CMK (cell line): Measurements from ENCODE around the gene FER1L5.

Experiments used
- DNase-seq: peaks from one replicate; pipeline ENCODE4 v3.0.0-alpha.2; 2010; ENCODE audit warnings: low read depth

Gene FER1L5

DNA sequence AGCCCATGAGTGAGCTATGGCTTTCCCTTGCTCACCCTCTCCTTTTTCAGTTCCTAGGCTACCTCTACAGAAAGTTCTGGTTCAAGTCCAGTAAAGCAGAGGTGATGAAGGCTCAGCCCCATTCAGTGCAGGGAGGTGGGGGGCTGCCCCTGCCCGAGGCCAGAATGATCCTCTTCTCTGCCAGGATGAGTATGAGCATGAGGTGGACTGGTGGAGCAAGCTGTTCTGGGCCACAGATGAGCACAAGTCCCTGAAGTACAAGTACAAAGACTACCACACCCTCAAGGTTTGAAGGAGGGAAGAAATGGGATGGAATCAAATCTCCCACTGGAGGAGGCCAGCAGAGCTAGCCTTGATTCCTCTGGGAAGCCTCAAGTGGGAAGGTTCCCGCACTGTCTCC lies 54.9 kb downstream of the FER1L5 start:
- DNase-seq = no peak

DNA sequence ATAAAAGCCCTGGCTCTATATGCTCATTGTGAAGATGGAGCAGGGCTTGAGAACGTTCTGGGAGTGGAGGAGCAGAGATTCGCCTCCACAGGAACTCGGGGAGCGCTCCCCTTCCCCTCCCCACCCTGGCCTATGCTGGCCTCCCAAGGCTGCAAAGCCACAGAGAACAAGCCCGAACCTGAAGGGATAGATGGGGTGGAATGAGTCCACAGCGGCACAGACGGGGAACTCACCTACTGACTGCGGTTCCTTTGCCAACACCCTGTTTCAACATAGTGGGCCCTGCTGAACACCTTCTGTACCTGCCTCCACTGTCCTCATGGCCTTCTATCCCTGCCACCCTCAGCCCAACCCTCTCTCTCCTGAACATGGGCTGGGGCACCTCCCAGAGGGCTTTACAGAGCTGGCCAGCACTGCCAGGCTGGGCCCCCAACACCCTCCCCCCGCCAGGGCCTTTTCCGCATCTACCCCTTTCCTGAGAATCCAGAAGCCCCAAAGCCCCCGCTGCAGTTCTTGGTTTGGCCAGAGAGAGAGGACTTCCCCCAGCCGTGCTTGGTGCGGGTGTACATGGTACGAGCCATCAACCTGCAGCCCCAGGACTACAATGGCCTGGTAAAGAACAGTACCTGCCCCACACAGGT lies 55.8 kb downstream of the FER1L5 start:
- DNase-seq = no peak

GRCh38 chr2:96699021-96699420 lies 56.5 kb downstream of the FER1L5 start:
- no peak for DNase-seq

DNA sequence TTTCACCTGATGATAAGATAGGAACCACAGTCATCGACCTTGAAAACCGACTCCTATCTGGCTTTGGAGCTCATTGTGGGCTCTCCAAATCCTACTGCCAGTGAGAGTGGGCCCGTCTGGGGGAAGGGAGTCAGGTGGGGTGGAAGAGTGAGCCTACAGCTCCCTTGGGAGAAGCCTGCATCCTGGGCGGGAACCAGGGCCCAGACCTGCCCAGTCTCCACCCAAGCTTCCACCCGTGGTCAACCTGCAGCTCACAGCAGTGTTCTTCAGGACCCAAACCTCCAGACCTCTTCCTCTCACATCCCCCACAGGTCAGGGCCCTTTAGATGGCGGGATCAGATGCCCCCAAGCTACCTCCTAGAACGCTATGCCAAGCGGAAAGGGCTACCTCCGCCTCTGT lies 57.1 kb downstream of the FER1L5 start:
- no peak for DNase-seq

- DNase-seq = no peak
These were observed 57.5 kb downstream of the FER1L5 start for GRCh38 chr2:96700086-96700485.

DNA sequence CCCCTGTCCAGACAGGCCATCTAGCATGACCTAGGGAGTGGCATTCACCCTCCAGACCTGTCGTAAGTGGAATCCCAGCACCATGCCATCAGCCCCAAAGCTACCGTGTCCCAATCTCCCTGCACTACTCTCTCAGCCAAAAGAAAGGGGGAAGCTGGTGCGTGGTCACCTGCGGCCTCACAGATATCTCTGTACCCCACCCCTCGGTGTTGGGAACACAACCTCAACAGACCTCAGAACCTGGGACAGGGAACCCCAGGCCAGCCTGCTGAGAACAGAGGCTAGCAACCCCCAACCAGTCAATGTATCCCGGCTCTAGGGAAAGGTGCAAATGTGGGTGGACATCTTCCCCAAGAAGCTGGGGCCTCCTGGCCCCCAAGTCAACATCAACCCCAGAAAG lies 59.1 kb downstream of the FER1L5 start:
- DNase-seq = no peak

DNA sequence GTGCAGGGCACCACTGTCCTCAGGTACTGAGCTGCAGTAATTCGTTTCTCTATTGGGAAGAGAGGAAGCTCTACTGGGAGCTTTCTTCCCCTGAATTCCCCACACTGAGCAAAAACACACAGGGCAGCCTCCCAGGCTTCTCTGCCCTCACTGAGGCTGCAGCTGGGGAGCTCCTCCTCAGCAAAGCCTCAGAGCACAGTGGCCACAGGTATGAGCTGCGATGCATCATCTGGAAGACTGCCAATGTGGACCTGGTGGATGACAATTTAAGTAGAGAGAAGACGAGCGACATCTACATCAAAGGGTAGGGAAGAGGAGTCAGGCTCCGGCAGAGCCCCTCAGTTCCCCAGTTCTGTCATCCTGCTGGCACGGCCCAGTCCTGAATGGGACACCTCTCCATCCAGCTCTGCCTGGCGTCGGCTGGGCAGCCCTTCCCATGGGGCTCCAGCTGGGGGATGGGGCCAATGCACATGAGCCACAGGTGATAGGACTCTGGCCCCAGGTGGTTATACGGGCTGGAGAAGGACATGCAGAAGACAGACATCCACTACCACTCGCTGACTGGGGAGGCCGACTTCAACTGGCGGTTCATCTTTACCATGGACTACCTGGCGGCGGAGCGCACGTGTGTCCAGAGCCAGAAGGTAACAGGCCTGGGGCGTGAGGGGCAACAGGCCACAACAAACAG lies 59.7 kb downstream of the FER1L5 start:
- DNase-seq = no peak

DNA sequence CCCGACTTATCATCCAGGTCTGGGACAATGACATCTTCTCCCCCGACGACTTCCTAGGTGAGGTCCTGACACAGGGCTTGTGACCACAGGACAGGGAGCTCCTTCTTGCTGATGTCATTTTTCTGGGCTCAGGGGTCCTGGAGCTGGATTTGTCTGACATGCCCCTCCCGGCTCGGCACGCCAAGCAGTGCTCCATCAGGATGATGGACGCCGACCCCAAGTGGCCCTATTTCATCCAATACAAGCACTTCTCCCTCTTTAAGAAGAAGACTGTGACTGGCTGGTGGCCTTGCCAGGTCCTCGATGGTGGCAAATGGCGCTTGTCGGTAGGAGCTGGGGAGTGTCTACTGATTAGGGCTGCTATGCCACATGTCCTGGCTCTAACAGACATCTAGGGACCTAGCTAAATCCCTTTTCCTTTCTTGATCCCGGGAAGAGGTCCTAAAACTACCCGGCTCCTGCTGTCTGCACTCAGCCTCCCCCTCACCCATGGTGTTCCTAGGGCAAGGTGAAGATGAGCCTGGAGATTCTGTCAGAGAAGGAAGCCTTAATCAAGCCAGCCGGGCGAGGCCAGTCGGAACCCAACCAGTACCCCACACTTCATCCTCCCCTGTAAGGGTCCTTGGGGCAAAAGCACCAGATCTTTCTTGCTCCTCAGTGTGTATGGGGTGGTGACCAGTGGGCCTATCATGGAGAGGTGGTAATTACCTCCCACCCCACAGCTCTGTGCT lies 60.6 kb downstream of the FER1L5 start:
- no peak for DNase-seq

DNA sequence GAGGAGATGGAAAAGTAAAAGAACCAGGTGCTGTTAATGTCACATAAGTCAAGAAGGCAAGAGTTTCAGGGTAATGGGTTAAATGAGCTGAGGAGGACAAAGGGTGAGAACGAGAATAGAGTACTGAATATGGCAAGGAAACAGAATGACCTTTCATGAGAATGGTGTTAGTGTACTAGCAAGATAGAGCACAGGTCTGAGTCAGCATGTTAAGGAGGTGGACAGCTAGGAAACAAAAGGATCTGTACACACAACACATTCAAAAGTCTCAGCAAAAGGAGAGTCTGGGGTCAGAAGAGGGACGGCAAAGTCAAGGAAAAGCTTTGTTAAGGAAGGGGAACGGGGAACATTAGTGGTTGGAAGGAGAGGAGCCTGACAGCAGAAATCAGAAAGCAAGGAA lies 68.4 kb downstream of the FER1L5 start:
- no peak for DNase-seq

DNA sequence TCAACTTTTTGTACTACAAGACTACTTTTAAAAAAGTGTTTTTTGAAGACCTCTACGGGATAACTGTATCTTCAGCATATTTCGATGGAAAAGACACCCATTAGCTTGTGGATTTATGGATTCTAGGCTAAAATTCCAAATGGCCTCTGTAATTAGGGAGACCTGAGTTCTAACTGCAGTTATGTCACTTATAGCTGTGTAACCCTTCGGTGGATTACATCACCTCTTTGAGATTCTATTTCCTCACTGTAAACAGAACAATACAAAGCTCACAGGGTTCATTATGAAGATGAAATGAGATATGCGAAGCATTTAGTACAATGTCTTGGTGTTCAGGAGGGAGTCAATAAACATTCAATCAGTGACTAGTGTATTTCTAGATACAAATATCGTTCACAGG lies 73.1 kb downstream of the FER1L5 start:
- DNase-seq = no peak

GRCh38 chr2:96716388-96716787 lies 73.8 kb downstream of the FER1L5 start:
- DNase-seq = no peak

- no peak for DNase-seq
These were observed 83.6 kb downstream of the FER1L5 start for GRCh38 chr2:96726131-96726530.

DNA sequence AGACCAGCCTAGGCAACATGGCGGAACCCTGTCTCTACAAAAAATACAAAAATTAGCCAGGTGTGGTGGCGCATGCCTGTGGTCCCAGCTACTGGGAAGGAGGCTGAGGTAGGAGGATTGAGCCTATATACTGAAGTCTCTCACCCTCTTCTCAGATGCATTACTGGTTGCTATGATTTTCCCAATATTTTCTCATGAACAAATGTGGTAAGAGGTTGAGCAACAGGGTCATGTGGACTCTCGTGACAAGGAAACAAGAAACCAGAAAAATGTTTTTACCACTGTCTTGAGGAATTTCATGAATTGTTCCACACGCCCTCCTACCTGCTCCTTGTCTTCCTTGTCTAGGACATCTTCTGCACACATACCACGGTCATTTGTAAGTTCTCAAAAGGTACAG lies 84.9 kb downstream of the FER1L5 start:
- DNase-seq = no peak

DNA sequence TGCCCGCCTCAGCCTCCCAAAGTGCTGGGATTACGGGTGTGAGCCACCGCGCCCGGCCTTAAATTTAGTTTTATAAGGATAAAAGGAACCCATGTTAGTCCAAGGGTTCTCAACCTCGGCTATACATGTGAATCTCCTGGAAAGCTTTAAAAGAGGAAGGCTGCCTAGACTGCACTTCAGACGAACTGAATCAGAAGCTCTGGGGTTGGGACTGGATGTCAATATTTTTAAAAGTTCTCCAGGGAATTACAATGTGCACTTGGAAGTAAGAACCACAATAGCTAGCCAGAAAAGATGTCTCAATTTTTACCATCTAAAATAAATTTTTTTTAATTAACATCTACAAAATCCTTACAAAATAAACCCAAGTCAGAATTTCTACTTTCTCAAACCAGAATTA lies 87.2 kb downstream of the FER1L5 start:
- no peak for DNase-seq

DNA sequence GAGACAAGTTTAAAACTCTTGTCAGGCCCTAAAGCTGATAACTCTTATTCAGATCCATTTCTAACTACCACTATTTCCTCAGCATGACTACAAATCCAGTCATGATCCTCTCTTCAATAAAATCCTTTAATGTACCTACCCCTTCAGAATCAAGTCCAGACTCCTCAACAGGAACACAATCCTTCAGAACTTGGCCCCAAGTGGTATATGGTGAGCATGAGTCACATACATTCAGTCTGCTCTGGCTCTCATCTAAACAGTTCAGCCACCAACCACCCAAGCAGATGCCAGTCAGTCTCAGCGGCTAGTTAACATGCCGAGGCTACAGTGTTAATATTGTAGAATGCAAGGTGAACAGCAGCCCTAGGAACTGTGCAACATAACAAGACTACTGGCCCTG lies 87.6 kb downstream of the FER1L5 start:
- no peak for DNase-seq

- no peak for DNase-seq
These were observed 91.4 kb downstream of the FER1L5 start for GRCh38 chr2:96733931-96734330.

DNA sequence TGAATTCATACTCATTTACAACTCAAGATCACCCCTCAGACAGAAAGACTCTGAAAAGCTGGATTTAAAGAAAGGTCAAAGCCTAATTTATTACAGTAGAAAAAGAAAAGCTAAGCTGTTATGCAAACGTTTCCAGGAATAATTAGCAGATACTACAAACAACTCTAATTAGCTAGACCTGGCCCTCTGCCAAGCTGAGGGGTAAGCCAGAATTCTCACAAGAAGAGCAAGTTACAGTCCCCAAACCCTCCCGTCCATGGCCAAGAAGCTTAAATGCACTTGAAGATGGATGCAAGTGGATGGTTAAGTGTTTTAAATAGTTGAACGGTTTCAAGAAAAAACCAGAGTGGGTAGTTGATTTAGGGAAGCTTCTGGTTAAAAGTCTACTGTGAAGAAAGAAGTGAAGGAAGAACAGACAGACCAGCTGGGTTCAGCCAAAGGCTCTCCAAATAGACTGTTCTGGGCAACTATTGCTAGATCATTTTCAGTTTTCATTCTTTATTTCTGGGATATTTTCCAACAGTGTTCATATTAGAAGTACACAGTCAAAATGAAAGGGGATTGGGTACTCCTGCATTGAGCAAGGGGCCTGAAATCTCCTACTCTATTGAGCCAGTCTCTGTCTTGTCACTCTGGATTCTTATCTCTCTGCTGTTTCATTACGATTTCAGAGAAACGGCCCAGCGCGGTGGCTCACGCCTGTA lies 92.5 kb downstream of the FER1L5 start:
- no peak for DNase-seq

GRCh38 chr2:96737251-96737650 lies 94.7 kb downstream of the FER1L5 start:
- no peak for DNase-seq

GRCh38 chr2:96737831-96738230 lies 95.3 kb downstream of the FER1L5 start:
- DNase-seq = no peak

GRCh38 chr2:96739076-96739632 lies 96.6 kb downstream of the FER1L5 start:
- DNase-seq = no peak

DNA sequence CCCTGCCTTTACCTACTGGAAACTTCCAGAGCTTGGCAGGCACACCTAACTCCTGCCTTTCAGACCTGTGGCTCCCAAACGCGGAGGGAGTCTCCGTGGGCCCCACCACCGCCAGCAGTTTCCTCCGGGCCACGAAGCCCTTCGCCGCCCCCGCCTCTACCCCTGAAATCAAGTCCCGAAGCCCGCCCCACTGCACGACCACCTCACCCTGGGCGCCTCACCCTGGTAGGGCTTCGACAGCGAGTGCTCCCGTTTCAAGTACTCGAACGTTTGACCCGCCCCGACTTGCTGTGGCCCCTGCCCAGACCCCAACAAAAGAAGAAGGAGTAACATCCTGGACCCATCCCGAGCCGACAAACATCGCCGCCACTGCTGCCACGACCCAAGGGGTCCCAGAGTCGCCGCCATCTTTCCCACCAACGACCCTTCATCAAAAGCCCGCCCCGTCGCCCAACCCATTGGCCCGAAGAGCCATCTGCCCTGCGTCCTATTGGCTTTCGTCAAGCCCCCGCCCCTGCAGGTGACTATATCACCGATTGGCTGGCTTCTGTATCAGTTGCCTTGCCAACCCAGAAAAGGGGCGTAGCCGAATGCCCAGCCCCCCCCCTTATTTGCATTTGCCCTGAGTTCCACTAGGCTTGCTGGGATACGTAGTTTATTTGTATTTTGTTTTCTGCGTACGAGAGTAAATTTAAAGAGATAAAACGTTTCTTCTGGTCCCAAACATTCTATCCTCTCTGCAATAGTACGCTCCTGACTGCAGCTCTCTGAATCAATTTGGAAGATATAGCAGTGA lies 97.3 kb downstream of the FER1L5 start, which contains the start of gene LMAN2L:
Gene LMAN2L (minus strand): TSS at position 432 of the 796 bp plus-strand sequence. CDS start 24 bp downstream, at position 408.
- DNase-seq = peak; percentile 88
